GM21526 (cell line): ENCODE results near the gene SPNS3.

Experiments used
- ATAC-seq: cut with Tn5 transposase; IDR thresholded peaks from one replicate; pipeline ENCODE4 v1.9.1; 2021; ENCODE audit warnings: moderate library complexity; ENCODE audit not compliant: unreplicated experiment, low FRiP score

The SPNS3 gene

GRCh38 chr17:4485676-4486646, 52.2 kb downstream of the SPNS3 start:
- ATAC-seq: no peak

- no peak for ATAC-seq
Measured at GRCh38 chr17:4487296-4487695, 53.6 kb downstream of the SPNS3 start.

GRCh38 chr17:4487820-4488716, 54.3 kb downstream of the SPNS3 start:
- ATAC-seq: no peak

GRCh38 chr17:4488989-4489595, 55.4 kb downstream of the SPNS3 start:
- no peak for ATAC-seq

- no peak for ATAC-seq
Measured at GRCh38 chr17:4490109-4490591, 56.4 kb downstream of the SPNS3 start.

GRCh38 chr17:4490637-4491061, 56.9 kb downstream of the SPNS3 start:
- no peak for ATAC-seq

- no peak for ATAC-seq
Measured at GRCh38 chr17:4492721-4493561, 59.2 kb downstream of the SPNS3 start.

- no peak for ATAC-seq
Measured at GRCh38 chr17:4497101-4497824, 63.5 kb downstream of the SPNS3 start.

GRCh38 chr17:4498461-4499397, 65.0 kb downstream of the SPNS3 start, which contains the start of gene SPNS2:
TSS of gene SPNS2 (plus strand) at chr17:4498881. CDS start at chr17:4499048, 167 bp downstream.
- no peak for ATAC-seq

- no peak for ATAC-seq
Measured at GRCh38 chr17:4499431-4500190, 65.9 kb downstream of the SPNS3 start.

- no peak for ATAC-seq
Measured at GRCh38 chr17:4500191-4500571, 66.4 kb downstream of the SPNS3 start.

- ATAC-seq: no peak
Measured at GRCh38 chr17:4501295-4501949, 67.7 kb downstream of the SPNS3 start.

- no peak for ATAC-seq
Measured at GRCh38 chr17:4502466-4503154, 68.9 kb downstream of the SPNS3 start.

- no peak for ATAC-seq
Measured at GRCh38 chr17:4503283-4504025, 69.7 kb downstream of the SPNS3 start.

- no peak for ATAC-seq
Measured at GRCh38 chr17:4504188-4504587, 70.4 kb downstream of the SPNS3 start.
